ENCODE measurements around the gene COQ9. TPM values are rescaled to one million over a fixed set of nuclear protein-coding genes. Genes with fewer than 3 reads are reported as not detected.

The COQ9 gene
- total RNA-seq, 1 experiment from 2014 or later, result 62.7 TPM

DNA sequence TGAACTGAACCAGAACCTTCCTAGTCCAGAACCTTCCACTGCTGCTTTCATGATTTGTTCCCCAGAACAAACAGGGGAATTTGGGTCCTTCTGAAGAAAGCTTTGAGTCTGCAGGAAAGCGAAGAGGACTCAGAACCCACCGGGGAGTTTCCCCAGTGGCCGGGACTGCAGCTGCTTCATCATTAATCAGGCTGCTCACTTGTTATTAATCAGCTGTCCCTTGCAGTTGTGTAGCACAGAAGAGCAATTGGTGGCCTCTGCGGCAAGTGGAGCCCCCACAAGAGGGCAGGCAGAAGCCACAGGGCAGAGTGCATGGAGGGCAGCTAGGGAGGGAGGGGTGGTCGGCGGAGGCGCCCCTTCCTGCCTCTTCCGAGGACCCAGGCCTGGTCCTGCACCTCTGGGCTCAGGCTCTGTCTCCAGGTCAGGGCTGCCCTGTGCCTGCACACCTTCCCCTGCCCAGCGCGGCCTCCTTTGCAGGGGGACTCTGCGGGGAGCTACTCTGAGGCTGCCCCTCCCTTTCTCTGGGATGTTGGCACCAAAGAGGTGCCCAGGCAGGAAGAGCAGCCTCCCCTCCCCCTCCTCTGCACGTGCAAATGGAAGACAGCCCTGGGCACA is 35.8 kb upstream of the COQ9 start:
- DNase-seq (ENCODE audit: low read depth, low spot score) (no peak), ATAC-seq (no peak)
- no TSS peak for BruUV-seq (replicated peaks)
- intact Hi-C loops (cut with micrococcal nuclease), result no loop called here
- no peaks in the 10 kb centered on the region for H4K20me1 ChIP-seq (ENCODE audit: insufficient read depth)
- H3K9ac ChIP-seq (ENCODE audit: low read length), result no peak overlapping the region
- TF ChIP-seq EGR1 (IDR thresholded peaks at IDR 0.05; ENCODE audit: low read depth) (no peak), SIN3A (IDR thresholded peaks at IDR 0.05; ENCODE audit: low read depth) (no peak), POLR2AphosphoS5 (IDR thresholded peaks at IDR 0.05; ENCODE audit: low read depth, low read length) (no peak), FOSL1 (IDR thresholded peaks at IDR 0.05; ENCODE audit: low read depth) (no peak), ZNF274 (IDR thresholded peaks at IDR 0.05; ENCODE audit: low read depth, low read length) (no peak), EZH2phosphoT487 (IDR thresholded peaks at IDR 0.05; ENCODE audit: borderline replicate concordance) (no peak), EZH2 (IDR thresholded peaks at IDR 0.05) (no peak), SP1 (IDR thresholded peaks at IDR 0.05; ENCODE audit: low read depth) (no peak), YY1 (IDR thresholded peaks at IDR 0.05; ENCODE audit: extremely low read depth, insufficient replicate concordance, low read depth, low read length) (no peak)
- TF ChIP-seq, protein P1, sequence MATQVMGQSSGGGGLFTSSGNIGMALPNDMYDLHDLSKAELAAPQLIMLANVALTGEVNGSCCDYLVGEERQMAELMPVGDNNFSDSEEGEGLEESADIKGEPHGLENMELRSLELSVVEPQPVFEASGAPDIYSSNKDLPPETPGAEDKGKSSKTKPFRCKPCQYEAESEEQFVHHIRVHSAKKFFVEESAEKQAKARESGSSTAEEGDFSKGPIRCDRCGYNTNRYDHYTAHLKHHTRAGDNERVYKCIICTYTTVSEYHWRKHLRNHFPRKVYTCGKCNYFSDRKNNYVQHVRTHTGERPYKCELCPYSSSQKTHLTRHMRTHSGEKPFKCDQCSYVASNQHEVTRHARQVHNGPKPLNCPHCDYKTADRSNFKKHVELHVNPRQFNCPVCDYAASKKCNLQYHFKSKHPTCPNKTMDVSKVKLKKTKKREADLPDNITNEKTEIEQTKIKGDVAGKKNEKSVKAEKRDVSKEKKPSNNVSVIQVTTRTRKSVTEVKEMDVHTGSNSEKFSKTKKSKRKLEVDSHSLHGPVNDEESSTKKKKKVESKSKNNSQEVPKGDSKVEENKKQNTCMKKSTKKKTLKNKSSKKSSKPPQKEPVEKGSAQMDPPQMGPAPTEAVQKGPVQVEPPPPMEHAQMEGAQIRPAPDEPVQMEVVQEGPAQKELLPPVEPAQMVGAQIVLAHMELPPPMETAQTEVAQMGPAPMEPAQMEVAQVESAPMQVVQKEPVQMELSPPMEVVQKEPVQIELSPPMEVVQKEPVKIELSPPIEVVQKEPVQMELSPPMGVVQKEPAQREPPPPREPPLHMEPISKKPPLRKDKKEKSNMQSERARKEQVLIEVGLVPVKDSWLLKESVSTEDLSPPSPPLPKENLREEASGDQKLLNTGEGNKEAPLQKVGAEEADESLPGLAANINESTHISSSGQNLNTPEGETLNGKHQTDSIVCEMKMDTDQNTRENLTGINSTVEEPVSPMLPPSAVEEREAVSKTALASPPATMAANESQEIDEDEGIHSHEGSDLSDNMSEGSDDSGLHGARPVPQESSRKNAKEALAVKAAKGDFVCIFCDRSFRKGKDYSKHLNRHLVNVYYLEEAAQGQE (IDR thresholded peaks at IDR 0.05; ENCODE audit: low read depth), result no peak
- TF ChIP-seq, protein P2, sequence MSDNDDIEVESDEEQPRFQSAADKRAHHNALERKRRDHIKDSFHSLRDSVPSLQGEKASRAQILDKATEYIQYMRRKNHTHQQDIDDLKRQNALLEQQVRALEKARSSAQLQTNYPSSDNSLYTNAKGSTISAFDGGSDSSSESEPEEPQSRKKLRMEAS (IDR thresholded peaks at IDR 0.05), result no peak
- TF ChIP-seq, protein P3, sequence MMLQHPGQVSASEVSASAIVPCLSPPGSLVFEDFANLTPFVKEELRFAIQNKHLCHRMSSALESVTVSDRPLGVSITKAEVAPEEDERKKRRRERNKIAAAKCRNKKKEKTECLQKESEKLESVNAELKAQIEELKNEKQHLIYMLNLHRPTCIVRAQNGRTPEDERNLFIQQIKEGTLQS (IDR thresholded peaks at IDR 0.05), result no peak
- TF ChIP-seq, protein P4, sequence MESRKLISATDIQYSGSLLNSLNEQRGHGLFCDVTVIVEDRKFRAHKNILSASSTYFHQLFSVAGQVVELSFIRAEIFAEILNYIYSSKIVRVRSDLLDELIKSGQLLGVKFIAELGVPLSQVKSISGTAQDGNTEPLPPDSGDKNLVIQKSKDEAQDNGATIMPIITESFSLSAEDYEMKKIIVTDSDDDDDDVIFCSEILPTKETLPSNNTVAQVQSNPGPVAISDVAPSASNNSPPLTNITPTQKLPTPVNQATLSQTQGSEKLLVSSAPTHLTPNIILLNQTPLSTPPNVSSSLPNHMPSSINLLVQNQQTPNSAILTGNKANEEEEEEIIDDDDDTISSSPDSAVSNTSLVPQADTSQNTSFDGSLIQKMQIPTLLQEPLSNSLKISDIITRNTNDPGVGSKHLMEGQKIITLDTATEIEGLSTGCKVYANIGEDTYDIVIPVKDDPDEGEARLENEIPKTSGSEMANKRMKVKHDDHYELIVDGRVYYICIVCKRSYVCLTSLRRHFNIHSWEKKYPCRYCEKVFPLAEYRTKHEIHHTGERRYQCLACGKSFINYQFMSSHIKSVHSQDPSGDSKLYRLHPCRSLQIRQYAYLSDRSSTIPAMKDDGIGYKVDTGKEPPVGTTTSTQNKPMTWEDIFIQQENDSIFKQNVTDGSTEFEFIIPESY (IDR thresholded peaks at IDR 0.05; ENCODE audit: extremely low read depth, insufficient replicate concordance, low read length), result no peak
- H3K27ac ChIP-seq (ENCODE audit: low read depth, low read length), result no peak overlapping the region
- H3K79me2 ChIP-seq (ENCODE audit: insufficient read depth, low read length), result no peaks in the 10 kb centered on the region
- H3K4me2 ChIP-seq (ENCODE audit: low read length), result no peak overlapping the region
- no peaks in the 10 kb centered on the region for H3K36me3 ChIP-seq (ENCODE audit: control insufficient read depth in 1 of 2, insufficient read depth in 2 of 2, low read length in 2 of 2)
- no peaks in the 10 kb centered on the region for H3K9me3 ChIP-seq (ENCODE audit: control insufficient read depth in 1 of 2, insufficient read depth in 1 of 2, low read depth in 1 of 2, low read length in 2 of 2)
- peaks cover 0 to under 1% of the 10 kb centered on the region in 2 experiments; a peak in 1 of 4 replicates for H3K4me1 ChIP-seq (ENCODE audit: control insufficient read depth in 1 of 2, insufficient read depth in 2 of 2, low read length in 2 of 2)
- ChIA-PET CTCF (no interaction called here), POLR2A (no interaction called here), RAD21 (ENCODE audit: low non-redundant PET in 1 of 2, low total read pairs in 2 of 2, uncharacterized antibody in 2 of 2, unreplicated experiment in 2 of 2) (no interaction called here)
- no peak overlapping the region for H2AFZ ChIP-seq (ENCODE audit: low read depth, low read length, poor library complexity, severe bottlenecking)
- no peak overlapping the region for H3K4me3 ChIP-seq (replicated peaks in 1 of 2; ENCODE audit: low read depth in 1 of 2, low read length in 2 of 2)
- no peaks in the 10 kb centered on the region for H3K9me2 ChIP-seq (ENCODE audit: insufficient read depth)
- H3K27me3 ChIP-seq (ENCODE audit: insufficient read depth, low read length), result peaks cover under 1% of the 10 kb centered on the region; the same call in 1 of the 2 replicates
